SK-N-MC (cell line): Measurements from ENCODE around the gene NMB.
A peak's percentile ranks its signal among the peaks of the same experiment; 100 is the strongest.

Experiments
- DNase-seq: peaks from one replicate; pipeline ENCODE4 v3.0.0-alpha.2; 2011; ENCODE audit warnings: low read depth, low spot score
- H3K27ac ChIP-seq: fragments of 200-600 bp; sonication (generic); 2 replicates; pipeline ENCODE4 v1.5.1; 2016; ENCODE audit warnings: mixed run types
- H3K36me3 ChIP-seq: fragments of 200-600 bp; sonication (generic); 2 replicates; pipeline ENCODE4 v1.6.1; 2017; ENCODE audit warnings: antibody characterized with exemption, low read length, mixed read lengths; ENCODE audit not compliant: insufficient read depth
- H3K4me3 ChIP-seq: fragments of 200-600 bp; sonication (generic); 2 replicates; pipeline ENCODE4 v1.5.1; 2016
- H3K9ac ChIP-seq: fragments of 200-600 bp; sonication (generic); 2 replicates; pipeline ENCODE4 v1.8.0; 2017; ENCODE audit warnings: mixed run types, mixed read lengths; ENCODE audit not compliant: insufficient read length
- H3K9me3 ChIP-seq: fragments of 200-600 bp; sonication (generic); 2 replicates; pipeline ENCODE4 v1.6.1; 2017; ENCODE audit warnings: low read depth, mild to moderate bottlenecking, antibody characterized with exemption, low read length, moderate library complexity, mixed read lengths
- EZH2 ChIP-seq: fragments of 200-600 bp; sonication (generic); IDR thresholded peaks from one replicate; pipeline ENCODE4 v1.6.1; 2017; ENCODE audit warnings: antibody characterized with exemption
- FOXP2 ChIP-seq: optimal IDR thresholded peaks from 2 replicates; pipeline ENCODE3; 2011; ENCODE audit warnings: mild to moderate bottlenecking, moderate library complexity; ENCODE audit not compliant: insufficient read depth; ENCODE audit errors: extremely low read length, control extremely low read depth
- POLR2AphosphoS5 ChIP-seq: IDR thresholded peaks from 2 replicates; pipeline ENCODE4 v1.6.1; 2012; ENCODE audit warnings: mild to moderate bottlenecking, low read depth, low read length, borderline replicate concordance

NMB gene

GRCh38 chr15:84685304-84685703, 27.3 kb upstream of the NMB start:
- TF ChIP-seq FOXP2 (no peak), POLR2AphosphoS5 (no peak), EZH2 (no peak)
- H3K9ac ChIP-seq: no peak overlapping the region
- H3K4me3 ChIP-seq: no peak overlapping the region
- H3K9me3 ChIP-seq: no peaks in the 10 kb centered on the region
- no peak for DNase-seq
- no peak overlapping the region for H3K27ac ChIP-seq
- peaks cover 25% of the 10 kb centered on the region for H3K36me3 ChIP-seq

DNA sequence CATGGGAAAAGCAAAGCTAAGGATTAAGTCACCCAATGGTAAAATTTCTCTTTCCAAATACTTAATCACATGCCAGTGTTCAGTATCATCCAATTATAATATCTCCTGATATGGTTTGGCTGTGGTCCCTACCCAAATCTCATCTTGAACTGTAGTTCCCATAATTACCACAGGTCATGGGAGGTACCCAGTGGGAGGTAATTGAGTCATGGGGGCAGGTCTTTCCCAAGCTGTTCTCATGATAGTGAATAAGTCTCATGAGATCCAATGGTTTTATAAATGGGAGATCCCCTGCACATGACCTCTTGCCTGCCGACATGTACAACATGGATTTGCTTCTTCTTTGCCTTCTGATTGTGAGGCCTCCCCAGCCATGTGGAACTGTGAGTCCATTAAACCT, 26.1 kb upstream of the NMB start:
- Histone ChIP-seq H3K4me3 (no peak overlapping the region), H3K27ac (no peak overlapping the region), H3K9me3 (no peaks in the 10 kb centered on the region), H3K36me3 (peaks cover 31% of the 10 kb centered on the region), H3K9ac (no peak overlapping the region)
- TF ChIP-seq FOXP2 (no peak), EZH2 (no peak), POLR2AphosphoS5 (no peak)
- DNase-seq: no peak

DNA sequence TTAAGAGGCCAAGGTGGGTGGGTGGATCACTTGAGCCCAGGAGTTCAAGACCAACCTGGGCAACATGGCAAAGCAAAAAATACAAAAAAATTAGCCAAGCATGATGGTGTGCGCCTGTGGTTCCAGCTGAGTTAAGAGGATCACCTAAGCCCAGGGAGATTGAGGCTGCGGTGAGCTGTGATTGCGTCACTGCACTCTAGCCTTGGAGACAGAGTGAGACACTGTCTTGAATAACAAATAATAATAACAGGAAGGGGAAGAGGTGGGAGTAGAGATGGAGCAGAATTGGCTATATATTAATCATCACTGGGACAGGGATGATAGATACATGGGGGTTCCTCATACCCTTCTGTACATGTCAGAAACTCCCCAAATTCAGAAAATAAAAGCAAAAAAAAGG, 23.8 kb upstream of the NMB start:
- no peak overlapping the region for H3K9ac ChIP-seq
- H3K4me3 ChIP-seq: no peak overlapping the region
- no peaks in the 10 kb centered on the region for H3K9me3 ChIP-seq
- DNase-seq: no peak
- H3K36me3 ChIP-seq: peaks cover 20% of the 10 kb centered on the region
- no peak overlapping the region for H3K27ac ChIP-seq
- TF ChIP-seq EZH2 (no peak), FOXP2 (no peak), POLR2AphosphoS5 (no peak)

DNA sequence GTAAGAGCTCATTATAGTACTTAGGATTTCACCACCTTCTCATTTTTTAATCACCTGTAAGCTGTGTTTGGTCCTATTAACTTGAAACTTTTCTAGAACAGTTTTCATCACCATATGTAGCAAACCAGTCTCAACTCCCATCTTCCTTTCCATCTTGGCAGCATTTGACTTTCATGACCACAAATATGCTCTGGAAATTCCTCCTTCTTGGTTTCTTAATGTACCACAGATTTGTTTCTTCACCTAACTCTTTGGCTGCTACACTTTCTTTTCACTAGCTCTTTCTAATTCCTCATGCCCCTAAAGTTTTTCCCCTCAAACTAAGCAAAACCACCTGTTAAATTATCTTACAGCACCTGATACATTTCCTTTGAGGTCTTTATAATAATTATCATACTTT, 13.2 kb upstream of the NMB start:
- Histone ChIP-seq H3K4me3 (no peak overlapping the region), H3K36me3 (peaks cover 30% of the 10 kb centered on the region), H3K9me3 (no peaks in the 10 kb centered on the region), H3K27ac (0 out of 2 replicates have a peak overlapping the region, but pooled peaks have one; percentile 15), H3K9ac (no peak overlapping the region)
- TF ChIP-seq FOXP2: no peak
- TF ChIP-seq EZH2: no peak
- TF ChIP-seq POLR2AphosphoS5: no peak
- no peak for DNase-seq

GRCh38 chr15:84669726-84670125, 11.7 kb upstream of the NMB start:
- Histone ChIP-seq H3K27ac (no peak overlapping the region), H3K9me3 (no peaks in the 10 kb centered on the region), H3K36me3 (peaks cover 27% of the 10 kb centered on the region), H3K9ac (no peak overlapping the region), H3K4me3 (no peak overlapping the region)
- TF ChIP-seq POLR2AphosphoS5 (no peak), FOXP2 (no peak), EZH2 (no peak)
- no peak for DNase-seq

GRCh38 chr15:84668221-84668982, 10.4 kb upstream of the NMB start:
- Histone ChIP-seq H3K9ac (no peak overlapping the region), H3K9me3 (no peaks in the 10 kb centered on the region), H3K27ac (no peak overlapping the region), H3K36me3 (peaks cover 24% of the 10 kb centered on the region), H3K4me3 (no peak overlapping the region)
- no peak for DNase-seq
- TF ChIP-seq FOXP2 (no peak), POLR2AphosphoS5 (no peak), EZH2 (no peak)

GRCh38 chr15:84666373-84666772, 8.4 kb upstream of the NMB start:
- Histone ChIP-seq H3K9ac (no peak overlapping the region), H3K27ac (no peak overlapping the region), H3K36me3 (peaks cover 24% of the 10 kb centered on the region), H3K4me3 (no peak overlapping the region), H3K9me3 (no peaks in the 10 kb centered on the region)
- DNase-seq: no peak
- TF ChIP-seq FOXP2 (no peak), EZH2 (no peak), POLR2AphosphoS5 (no peak)

DNA sequence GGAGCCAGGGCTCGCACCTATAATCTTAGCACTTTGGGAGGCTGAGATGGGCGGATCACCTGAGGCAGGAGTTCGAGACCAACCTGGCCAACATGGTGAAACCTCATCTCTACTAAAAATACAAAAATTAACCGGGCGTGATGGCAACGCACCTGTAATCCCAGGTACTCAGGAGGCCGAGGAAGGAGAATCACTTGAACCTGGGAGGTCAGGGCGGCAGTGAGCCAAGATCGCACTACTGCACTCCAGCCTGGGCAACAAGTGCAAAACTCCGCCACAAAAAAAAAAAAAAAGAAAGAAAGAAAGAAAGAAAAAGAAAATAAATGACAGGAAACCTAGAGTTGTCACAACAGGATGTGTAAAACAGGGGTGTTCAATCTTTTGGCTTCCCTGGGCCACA, 3.0 kb upstream of the NMB start:
- DNase-seq: no peak
- Histone ChIP-seq H3K36me3 (peaks cover 4% of the 10 kb centered on the region; the same call in 1 of the 2 replicates), H3K27ac (no peak overlapping the region), H3K4me3 (no peak overlapping the region), H3K9ac (no peak overlapping the region), H3K9me3 (no peaks in the 10 kb centered on the region)
- TF ChIP-seq FOXP2: no peak
- no peak for TF ChIP-seq POLR2AphosphoS5
- no peak for TF ChIP-seq EZH2

DNA sequence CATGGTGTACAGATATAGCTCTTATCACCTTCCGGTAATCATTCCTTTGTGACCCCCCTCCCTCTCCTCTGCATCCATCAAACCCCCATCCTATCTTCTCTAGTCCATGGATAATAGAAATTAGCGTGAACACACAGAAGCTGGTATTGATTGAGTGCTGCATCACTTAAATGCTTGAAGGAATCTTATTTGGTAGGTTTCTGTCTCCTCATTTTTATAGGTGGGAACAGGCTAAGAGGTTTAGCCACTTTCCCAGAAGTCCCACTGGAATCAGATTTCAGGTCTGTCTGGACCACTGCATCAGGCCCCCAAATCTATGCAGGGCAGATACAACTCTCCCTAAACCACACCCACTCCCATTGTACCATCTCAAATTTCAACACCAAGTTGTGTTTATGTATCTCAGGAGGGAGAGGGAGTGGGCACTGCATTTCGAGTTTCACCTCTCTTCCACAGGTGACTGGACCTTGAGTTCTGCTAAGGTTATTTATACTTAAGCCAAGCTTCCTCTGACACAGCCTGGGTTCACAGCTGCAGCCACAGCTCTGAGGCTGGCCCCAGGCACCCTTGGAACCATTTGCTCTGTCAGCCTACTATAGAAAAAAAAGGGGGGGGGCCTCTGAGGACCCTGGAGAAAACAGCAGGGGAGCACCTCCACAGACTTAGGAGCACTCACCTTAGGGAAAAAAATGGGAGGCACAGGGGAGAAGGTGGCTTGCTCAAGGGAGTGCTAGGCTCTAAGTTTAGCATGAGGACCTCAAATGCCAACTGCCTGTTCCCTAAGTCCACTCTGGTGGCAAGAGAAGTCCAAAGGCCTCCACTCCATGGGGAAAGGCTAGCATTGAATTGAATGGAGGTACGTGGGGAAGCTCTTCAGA, 2.1 kb upstream of the NMB start:
- no peak overlapping the region for H3K27ac ChIP-seq
- no peak overlapping the region for H3K9ac ChIP-seq
- H3K4me3 ChIP-seq: no peak overlapping the region
- H3K36me3 ChIP-seq: no peaks in the 10 kb centered on the region
- DNase-seq: no peak
- H3K9me3 ChIP-seq: no peaks in the 10 kb centered on the region
- no peak for TF ChIP-seq FOXP2
- TF ChIP-seq EZH2: no peak
- TF ChIP-seq POLR2AphosphoS5: no peak
